Ishikawa (cell line): ENCODE data around the gene COG7.

Source experiments
- CREB1 ChIP-seq: IDR thresholded peaks from 2 replicates; pipeline ENCODE4 v1.6.1; 2012; ENCODE audit warnings: low read depth
- EP300 ChIP-seq: IDR thresholded peaks from 2 replicates; pipeline ENCODE4 v1.6.1; 2012; ENCODE audit warnings: borderline replicate concordance
- FOXM1 ChIP-seq: IDR thresholded peaks from 2 replicates; pipeline ENCODE4 v1.6.1; 2012; ENCODE audit warnings: low read depth, borderline replicate concordance
- RAD21 ChIP-seq: IDR thresholded peaks from 2 replicates; pipeline ENCODE4 v1.6.1; 2012; ENCODE audit warnings: low read depth
- TAF1 ChIP-seq: IDR thresholded peaks from 2 replicates; pipeline ENCODE4 v1.6.1; 2012; ENCODE audit warnings: low read depth, mild to moderate bottlenecking
- USF1 ChIP-seq: IDR thresholded peaks from 2 replicates; pipeline ENCODE4 v1.6.1; 2012
- YY1 ChIP-seq: IDR thresholded peaks from 2 replicates; pipeline ENCODE4 v1.6.1; 2012; ENCODE audit warnings: low read depth
- TF ChIP-seq, protein P1 (sequence below): IDR thresholded peaks from 2 replicates; pipeline ENCODE4 v1.6.1; 2012; ENCODE audit warnings: low read depth, mild to moderate bottlenecking

DNA sequence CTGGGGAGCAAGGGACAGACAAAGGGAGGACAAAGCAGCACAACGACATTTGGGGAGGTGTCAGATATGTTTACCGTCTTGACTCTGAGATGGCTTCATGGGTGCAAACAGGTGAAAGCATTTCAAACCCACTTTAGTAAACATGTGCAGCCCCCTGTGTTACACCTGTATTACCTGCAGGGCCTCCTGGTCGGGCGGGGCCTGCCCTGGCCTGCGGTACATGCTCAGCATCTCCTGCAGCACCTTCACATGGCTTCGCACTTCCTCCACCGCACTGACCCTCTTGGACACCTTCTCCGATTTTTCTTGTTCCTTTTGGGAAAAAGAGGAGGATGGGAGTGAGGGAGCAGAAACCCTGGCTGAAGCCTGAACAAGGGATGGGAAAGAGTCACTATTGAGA lies 32.9 kb upstream of the COG7 start:
- TF ChIP-seq, protein P1, sequence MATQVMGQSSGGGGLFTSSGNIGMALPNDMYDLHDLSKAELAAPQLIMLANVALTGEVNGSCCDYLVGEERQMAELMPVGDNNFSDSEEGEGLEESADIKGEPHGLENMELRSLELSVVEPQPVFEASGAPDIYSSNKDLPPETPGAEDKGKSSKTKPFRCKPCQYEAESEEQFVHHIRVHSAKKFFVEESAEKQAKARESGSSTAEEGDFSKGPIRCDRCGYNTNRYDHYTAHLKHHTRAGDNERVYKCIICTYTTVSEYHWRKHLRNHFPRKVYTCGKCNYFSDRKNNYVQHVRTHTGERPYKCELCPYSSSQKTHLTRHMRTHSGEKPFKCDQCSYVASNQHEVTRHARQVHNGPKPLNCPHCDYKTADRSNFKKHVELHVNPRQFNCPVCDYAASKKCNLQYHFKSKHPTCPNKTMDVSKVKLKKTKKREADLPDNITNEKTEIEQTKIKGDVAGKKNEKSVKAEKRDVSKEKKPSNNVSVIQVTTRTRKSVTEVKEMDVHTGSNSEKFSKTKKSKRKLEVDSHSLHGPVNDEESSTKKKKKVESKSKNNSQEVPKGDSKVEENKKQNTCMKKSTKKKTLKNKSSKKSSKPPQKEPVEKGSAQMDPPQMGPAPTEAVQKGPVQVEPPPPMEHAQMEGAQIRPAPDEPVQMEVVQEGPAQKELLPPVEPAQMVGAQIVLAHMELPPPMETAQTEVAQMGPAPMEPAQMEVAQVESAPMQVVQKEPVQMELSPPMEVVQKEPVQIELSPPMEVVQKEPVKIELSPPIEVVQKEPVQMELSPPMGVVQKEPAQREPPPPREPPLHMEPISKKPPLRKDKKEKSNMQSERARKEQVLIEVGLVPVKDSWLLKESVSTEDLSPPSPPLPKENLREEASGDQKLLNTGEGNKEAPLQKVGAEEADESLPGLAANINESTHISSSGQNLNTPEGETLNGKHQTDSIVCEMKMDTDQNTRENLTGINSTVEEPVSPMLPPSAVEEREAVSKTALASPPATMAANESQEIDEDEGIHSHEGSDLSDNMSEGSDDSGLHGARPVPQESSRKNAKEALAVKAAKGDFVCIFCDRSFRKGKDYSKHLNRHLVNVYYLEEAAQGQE: no peak
- TF ChIP-seq EP300 (no peak), USF1 (no peak), FOXM1 (no peak), TAF1 (no peak), YY1 (no peak), CREB1 (no peak), RAD21 (no peak)
